ENCODE measurements around the gene TRIM25.
A peak's percentile ranks its signal among the peaks of the same experiment; 100 is the strongest.

Gene TRIM25

DNA sequence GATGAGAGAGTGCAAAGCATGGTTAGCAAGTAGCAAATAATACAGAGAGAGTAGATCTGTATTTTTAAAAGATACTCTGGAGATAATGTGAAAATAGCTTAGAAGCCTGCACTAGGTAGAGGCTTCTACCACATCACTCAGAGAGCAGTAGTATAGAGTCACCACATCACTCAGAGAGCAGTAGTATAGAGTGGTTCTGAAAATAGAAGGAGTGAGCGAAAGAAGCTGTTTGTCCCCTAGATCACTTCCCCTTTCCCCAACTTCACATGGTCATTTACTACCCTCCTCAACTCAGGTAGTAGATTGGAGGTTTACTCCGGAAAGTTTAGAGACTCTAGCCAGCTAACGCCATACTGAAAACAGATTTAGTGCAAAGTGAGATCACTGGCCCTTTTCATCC lies 62.8 kb downstream of the TRIM25 start:
- no peaks in the 10 kb centered on the region for H3K27me3 Mint-ChIP-seq

GRCh38 chr17:56850591-56850990 lies 63.3 kb downstream of the TRIM25 start:
- Mint-ChIP-seq H3K27me3 (no peaks in the 10 kb centered on the region), H3K9me3 (no peaks in the 10 kb centered on the region), H3K36me3 (ENCODE audit: insufficient read depth) (peaks cover 35% of the 10 kb centered on the region), H3K4me3 (no peak overlapping the region), H3K4me1 (ENCODE audit: low read depth in 2 of 2) (no peaks in the 10 kb centered on the region), H3K27ac (peak overlapping the region in 1 of 2 donors; percentile 77)
- DNase-seq (no peak), ATAC-seq (replicated peaks) (no peak)

More for the DNA sequence above, 62.8 kb downstream of the TRIM25 start:
- Mint-ChIP-seq H3K27ac (peak overlapping the region in 1 of 2 donors; percentile 77), H3K4me1 (ENCODE audit: low read depth in 2 of 2) (no peaks in the 10 kb centered on the region), H3K36me3 (ENCODE audit: insufficient read depth) (peaks cover 39% of the 10 kb centered on the region), H3K9me3 (no peaks in the 10 kb centered on the region), H3K4me3 (no peak overlapping the region)
- no peak for ATAC-seq (replicated peaks)
- DNase-seq: no peak

- no peak for ATAC-seq (replicated peaks)
These were observed 64.7 kb downstream of the TRIM25 start for GRCh38 chr17:56849131-56849530.

DNA sequence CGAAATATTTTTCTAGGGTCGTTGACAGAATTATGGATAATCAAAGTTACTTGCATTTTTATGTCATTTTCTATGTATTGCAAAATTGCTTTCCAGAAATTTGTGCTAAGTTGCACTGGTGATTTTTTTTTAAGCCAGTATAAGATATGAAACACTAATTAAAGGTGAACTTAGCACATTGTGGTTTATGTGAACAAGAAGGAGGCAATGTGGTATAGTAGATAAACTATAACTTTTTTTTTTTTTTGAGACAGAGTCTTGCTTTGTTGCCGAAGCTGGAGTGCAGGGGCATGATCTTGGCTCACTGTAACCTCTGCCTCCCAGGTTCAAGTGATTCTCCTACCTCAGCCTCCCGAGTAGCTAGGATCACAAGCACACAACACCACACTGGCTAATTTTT lies 66.7 kb downstream of the TRIM25 start:
- Mint-ChIP-seq H3K36me3 (ENCODE audit: insufficient read depth) (peaks cover 37% of the 10 kb centered on the region), H3K27ac (no peak overlapping the region), H3K27me3 (no peaks in the 10 kb centered on the region), H3K9me3 (no peaks in the 10 kb centered on the region), H3K4me1 (ENCODE audit: low read depth in 2 of 2) (peaks cover 0 to 5% of the 10 kb centered on the region in 2 donors), H3K4me3 (no peak overlapping the region)
- no peak for ATAC-seq (replicated peaks)
- no peak for DNase-seq

More at GRCh38 chr17:56849131-56849530, 64.7 kb downstream of the TRIM25 start:
- Mint-ChIP-seq H3K4me3 (no peak overlapping the region), H3K9me3 (no peaks in the 10 kb centered on the region), H3K36me3 (ENCODE audit: insufficient read depth) (peaks cover 38% of the 10 kb centered on the region), H3K27ac (no peak overlapping the region), H3K27me3 (no peaks in the 10 kb centered on the region), H3K4me1 (ENCODE audit: low read depth in 2 of 2) (peaks cover 0 to 1% of the 10 kb centered on the region in 2 donors)
- no peak for DNase-seq

GRCh38 chr17:56845934-56846333 lies 67.9 kb downstream of the TRIM25 start:
- H3K27me3 Mint-ChIP-seq: no peaks in the 10 kb centered on the region
- no peak for ATAC-seq (replicated peaks)

DNA sequence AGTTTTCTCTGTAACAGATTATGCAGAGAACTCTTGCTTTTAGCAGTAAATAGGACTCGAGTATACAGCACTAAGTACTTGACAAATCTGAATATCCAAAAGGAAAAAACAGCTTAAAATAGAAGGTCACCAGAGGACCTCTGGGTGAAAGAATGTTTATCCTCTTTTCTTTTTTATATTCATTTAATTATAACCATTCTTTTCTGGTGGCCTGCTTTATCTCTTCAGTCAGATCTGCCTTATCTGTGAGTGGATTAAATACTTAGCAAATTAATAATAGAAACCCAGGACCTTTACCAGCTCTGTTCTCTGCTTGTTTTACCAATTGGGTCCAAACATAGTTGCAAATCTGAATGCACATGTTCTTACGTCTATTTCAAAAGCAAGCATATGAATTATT lies 71.3 kb downstream of the TRIM25 start:
- Mint-ChIP-seq H3K4me1 (ENCODE audit: low read depth in 2 of 2) (peaks cover 4 to 16% of the 10 kb centered on the region in 2 donors), H3K4me3 (no peak overlapping the region), H3K9me3 (no peaks in the 10 kb centered on the region), H3K27me3 (no peaks in the 10 kb centered on the region), H3K27ac (no peak overlapping the region), H3K36me3 (ENCODE audit: insufficient read depth) (peaks cover 17% of the 10 kb centered on the region)
- ATAC-seq (replicated peaks) (no peak), DNase-seq (no peak)

More at GRCh38 chr17:56845934-56846333, 67.9 kb downstream of the TRIM25 start:
- Mint-ChIP-seq H3K4me1 (ENCODE audit: low read depth in 2 of 2) (peaks cover 0 to 5% of the 10 kb centered on the region in 2 donors), H3K9me3 (no peaks in the 10 kb centered on the region), H3K27ac (no peak overlapping the region), H3K36me3 (ENCODE audit: insufficient read depth) (peaks cover 36% of the 10 kb centered on the region), H3K4me3 (no peak overlapping the region)
- DNase-seq: no peak

- peaks cover 18% of the 10 kb centered on the region for H3K36me3 Mint-ChIP-seq (ENCODE audit: insufficient read depth)
- H3K4me1 Mint-ChIP-seq (ENCODE audit: low read depth in 2 of 2): peaks cover 18 to 31% of the 10 kb centered on the region in 2 donors
- no peak overlapping the region for H3K27ac Mint-ChIP-seq
- H3K9me3 Mint-ChIP-seq: no peaks in the 10 kb centered on the region
- ATAC-seq (replicated peaks) (no peak), DNase-seq (no peak)
- H3K4me3 Mint-ChIP-seq: no peak overlapping the region
- H3K27me3 Mint-ChIP-seq: no peaks in the 10 kb centered on the region
These were observed 75.2 kb downstream of the TRIM25 start for GRCh38 chr17:56838687-56839086.
